Fibroblast of lung (primary cell): ENCODE data around the gene C2.

Source experiments
- CTCF ChIP-seq, 2 donors: IDR thresholded peaks in 1 of 2; conservative IDR thresholded peaks in 1 of 2; 1 replicate in 1 of 2; 2 replicates in 1 of 2; pipeline ENCODE4 v1.5.1; 2011 to 2012; ENCODE audit warnings: low read length in 2 of 2, control low read depth in 1 of 2, inconsistent platforms in 1 of 2, low read depth in 1 of 2, mild to moderate bottlenecking in 1 of 2
- EZH2 ChIP-seq: IDR thresholded peaks from 2 replicates; pipeline ENCODE4 v1.5.1; 2012; ENCODE audit warnings: low read length, control low read depth, mild to moderate bottlenecking; ENCODE audit errors: missing control alignments

DNA sequence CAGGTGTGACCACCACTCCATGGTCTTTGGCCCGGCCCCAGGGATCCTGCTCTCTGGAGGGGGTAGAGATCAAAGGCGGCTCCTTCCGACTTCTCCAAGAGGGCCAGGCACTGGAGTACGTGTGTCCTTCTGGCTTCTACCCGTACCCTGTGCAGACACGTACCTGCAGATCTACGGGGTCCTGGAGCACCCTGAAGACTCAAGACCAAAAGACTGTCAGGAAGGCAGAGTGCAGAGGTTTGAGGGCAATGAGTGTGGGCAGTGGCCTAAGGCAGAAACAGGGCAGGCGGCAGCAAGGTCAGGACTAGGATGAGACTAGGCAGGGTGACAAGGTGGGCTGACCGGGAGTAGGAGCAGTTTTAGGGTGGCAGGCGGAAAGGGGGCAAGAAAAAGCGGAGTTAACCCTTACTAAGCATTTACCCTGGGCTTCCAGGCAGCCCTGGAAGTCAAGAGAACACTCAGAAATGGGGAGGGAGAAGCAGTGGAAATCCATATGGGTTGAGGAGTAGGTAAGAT lies 18.9 kb downstream of the C2 start:
- TF ChIP-seq CTCF (conservative IDR thresholded peaks at IDR 0.05 in 1 of 2, IDR thresholded peaks at IDR 0.05 in 1 of 2; ENCODE audit: low read depth in 1 of 2, low read length in 2 of 2): no peak
- TF ChIP-seq EZH2: no peak
